GM19452 (cell line): ENCODE measurements around the gene SCNN1B.
"Not testable (repeated sequence)": the region's sequence is repeated elsewhere in the genome, so short reads cannot be mapped to it uniquely, and the experiment has no call there.

ENCODE experiments used
- ATAC-seq: cut with Tn5 transposase; IDR thresholded peaks from one replicate; pipeline ENCODE4 v1.9.1; 2021; ENCODE audit not compliant: unreplicated experiment

The SCNN1B gene, protein sequence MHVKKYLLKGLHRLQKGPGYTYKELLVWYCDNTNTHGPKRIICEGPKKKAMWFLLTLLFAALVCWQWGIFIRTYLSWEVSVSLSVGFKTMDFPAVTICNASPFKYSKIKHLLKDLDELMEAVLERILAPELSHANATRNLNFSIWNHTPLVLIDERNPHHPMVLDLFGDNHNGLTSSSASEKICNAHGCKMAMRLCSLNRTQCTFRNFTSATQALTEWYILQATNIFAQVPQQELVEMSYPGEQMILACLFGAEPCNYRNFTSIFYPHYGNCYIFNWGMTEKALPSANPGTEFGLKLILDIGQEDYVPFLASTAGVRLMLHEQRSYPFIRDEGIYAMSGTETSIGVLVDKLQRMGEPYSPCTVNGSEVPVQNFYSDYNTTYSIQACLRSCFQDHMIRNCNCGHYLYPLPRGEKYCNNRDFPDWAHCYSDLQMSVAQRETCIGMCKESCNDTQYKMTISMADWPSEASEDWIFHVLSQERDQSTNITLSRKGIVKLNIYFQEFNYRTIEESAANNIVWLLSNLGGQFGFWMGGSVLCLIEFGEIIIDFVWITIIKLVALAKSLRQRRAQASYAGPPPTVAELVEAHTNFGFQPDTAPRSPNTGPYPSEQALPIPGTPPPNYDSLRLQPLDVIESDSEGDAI

DNA sequence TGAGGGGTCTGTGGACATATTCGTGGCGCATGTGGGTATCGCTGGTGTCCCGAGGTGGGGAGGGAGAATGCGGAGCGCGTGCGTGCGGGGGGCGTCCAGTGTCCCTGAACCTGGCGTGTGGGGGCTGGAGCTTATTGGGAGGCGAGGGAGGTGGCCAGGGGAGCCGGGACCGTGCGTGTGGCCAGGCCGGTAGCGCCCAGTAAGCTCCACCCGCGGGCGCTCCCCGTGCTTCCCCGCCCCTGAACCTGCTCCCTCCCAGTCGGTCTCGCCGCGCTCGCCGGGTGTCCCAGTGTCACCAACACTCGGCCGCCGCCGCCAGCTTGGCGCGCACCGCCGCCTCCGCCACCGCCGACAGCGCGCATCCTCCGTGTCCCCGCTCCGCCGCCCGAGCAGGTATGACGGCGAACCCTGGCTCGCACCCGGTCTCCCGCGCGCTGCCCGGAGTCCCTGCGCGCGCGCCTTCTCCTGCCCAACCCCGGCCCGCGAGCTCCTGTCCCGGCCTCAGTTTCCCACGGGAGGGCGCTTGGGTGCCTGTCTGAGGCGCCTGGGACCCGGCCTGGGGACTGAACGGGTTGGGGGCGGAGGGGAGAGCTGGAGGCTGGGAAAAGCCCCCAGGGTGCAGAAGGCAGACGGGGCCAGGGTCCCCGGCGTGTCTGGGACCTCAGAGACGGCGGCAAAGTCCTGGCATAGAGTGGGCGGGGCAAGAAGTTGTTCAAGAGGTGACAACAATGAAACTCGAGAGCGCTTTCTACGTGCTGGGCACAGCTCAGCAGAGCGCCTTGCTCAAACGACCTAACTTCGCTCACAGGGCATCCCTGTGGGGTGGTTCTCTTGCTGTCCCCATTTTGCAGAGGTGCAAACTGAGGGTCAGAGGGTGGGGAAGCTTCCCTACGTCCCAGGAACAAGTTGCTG is at the start of gene SCNN1B:
TSS of gene SCNN1B (plus strand) at position 258 of the 912 bp plus-strand sequence. CDS start 46,298 bp downstream, outside the sequence.
- no peak for ATAC-seq

- no peak for ATAC-seq
Observed at GRCh38 chr16:23252310-23252709, 49.8 kb upstream of the SCNN1B start.

DNA sequence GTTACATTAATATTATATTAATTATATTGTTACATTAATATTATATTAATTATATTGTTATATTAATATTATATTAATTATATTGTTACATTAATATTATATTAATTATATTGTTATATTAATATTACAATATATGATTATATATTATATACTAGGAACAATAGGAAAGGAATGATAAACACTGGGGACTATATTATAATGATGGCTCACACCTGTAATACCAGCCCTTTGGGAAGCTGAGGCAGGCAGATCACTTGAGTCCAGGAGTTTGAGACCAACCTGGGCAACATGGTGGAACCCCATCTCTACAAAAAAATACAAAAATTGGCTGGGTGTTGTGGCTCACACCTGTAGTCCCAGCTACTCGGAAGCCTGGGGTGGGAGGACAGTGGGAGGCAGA is 48.5 kb upstream of the SCNN1B start:
- not testable (repeated sequence) for ATAC-seq

GRCh38 chr16:23254338-23254737 is 47.8 kb upstream of the SCNN1B start:
- no peak for ATAC-seq

GRCh38 chr16:23255000-23255399 is 47.1 kb upstream of the SCNN1B start:
- ATAC-seq, result no peak

- ATAC-seq, result no peak
Observed at GRCh38 chr16:23256440-23256839, 45.7 kb upstream of the SCNN1B start.

GRCh38 chr16:23257682-23258081 is 44.4 kb upstream of the SCNN1B start:
- ATAC-seq, result no peak

GRCh38 chr16:23258919-23259237 is 43.2 kb upstream of the SCNN1B start:
- ATAC-seq, result no peak

GRCh38 chr16:23267647-23268046 is 34.5 kb upstream of the SCNN1B start:
- ATAC-seq, result no peak

GRCh38 chr16:23268561-23268960 is 33.5 kb upstream of the SCNN1B start:
- no peak for ATAC-seq

- no peak for ATAC-seq
Observed at GRCh38 chr16:23269248-23269953, 32.7 kb upstream of the SCNN1B start.

DNA sequence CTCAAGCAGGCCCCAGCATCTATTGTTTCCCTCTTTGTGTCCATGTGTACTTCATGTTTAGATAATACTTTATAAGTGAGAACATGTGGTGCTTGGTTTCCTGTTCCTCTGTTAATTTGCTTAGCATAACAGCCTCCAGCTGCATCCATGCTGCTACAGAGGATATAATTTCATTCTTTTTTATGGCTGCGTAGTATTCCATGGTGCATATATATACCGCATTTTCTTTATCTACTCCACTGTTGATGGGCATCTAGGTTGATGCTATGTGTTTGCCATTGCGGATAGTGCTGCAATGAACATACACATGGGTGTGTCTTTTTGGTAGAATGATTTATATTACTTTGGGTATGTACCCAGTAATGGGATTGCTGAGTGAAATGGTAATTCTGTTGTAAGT is 31.4 kb upstream of the SCNN1B start:
- ATAC-seq, result no peak

DNA sequence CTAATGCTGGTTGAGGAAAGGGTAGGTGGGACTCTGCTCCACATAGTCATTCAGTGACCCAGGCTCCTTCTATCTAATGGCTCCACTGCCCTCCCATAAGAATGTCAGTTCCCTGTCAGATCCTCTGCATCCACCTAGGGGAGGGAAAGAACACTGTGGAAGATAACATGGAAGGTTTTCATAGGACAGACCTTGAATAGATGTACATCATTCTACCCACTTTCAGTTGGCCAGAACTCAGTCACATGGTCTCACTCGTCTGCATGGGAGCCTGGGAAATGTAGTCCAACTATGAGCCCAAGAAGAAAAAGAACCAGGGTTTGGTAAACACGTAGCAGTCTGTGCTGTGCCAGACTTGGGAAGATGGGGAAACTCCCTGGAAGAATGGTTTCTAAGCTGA is 27.1 kb upstream of the SCNN1B start:
- no peak for ATAC-seq

DNA sequence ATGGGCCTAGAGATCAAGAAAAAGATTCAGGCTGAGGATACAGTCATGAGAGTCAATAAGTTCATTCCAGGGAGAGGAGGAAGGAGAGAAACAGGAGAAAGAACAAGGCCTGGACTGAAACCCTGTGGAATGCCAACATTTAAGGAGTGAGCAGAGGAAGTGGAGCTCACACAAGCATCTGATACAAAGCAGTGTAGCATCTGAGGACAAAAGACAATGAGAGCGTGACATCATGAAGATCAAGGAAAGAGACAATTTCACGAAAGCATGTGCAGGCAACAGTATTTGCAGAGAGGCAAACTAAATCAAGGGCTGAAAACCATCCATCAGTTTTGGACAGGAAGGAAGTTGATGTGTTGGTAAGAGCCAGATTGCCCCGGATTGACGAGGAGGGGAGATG is 25.3 kb upstream of the SCNN1B start:
- no peak for ATAC-seq

DNA sequence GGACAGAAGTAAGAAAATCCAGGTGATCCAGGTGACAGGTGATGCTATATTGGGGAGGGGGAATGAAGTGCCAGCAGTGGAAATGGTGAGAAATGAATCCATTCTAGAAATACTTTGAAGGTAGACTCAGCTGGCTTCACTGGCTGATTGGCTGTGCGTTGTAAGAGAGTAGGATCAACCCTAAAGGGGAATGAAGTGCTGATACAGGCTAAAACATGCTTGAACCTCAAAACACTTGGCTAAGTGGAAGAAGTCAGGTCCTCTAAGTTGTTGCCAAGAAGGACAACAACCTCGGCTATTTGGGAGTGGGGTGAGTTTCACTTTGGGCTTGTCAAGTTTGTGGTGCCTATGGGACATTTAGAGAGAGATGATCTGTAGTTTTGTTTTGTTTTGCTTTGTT is 24.1 kb upstream of the SCNN1B start:
- no peak for ATAC-seq

DNA sequence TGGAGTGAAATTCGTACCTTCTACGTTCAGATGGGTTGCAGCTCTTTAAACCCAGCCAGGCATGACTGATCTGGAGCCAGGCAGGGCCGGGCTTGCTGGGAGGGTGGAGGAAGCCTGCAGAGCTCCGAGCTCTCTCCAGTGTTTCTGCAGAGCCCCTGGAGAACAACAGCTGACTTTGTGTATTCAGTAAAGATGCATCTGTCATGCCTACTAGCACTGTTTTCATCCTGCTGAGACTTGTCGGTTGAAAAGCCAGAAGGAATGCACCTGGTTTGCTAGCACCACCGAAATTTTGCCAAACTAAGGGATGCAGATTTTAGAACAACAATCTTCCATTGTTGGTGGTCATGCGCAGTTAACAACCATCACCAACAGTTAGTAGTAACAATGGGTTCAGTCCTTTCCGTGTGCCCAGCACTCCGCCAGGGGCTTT is 22.4 kb upstream of the SCNN1B start:
- no peak for ATAC-seq

GRCh38 chr16:23280483-23280967 is 21.6 kb upstream of the SCNN1B start:
- ATAC-seq, result no peak

GRCh38 chr16:23282568-23282967 is 19.5 kb upstream of the SCNN1B start:
- ATAC-seq, result no peak

DNA sequence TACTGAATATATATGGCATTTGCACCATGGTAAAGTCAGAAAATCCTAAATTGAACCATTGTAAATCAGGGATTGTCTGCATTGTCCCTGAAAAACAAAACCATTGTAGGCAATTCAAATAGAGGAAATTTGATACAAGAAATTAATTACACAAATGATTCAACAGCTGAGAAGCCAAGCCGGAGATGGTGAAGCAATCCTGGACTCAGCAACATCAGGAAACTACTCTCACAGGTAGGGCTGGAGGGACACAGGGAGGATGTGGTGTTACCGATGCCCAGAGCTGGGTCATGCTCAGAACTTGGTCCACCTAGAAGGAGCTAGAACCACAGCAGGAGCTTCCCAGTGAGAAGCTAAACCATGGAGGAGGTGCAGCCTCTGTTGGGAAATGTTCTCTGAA is 18.5 kb upstream of the SCNN1B start:
- ATAC-seq, result no peak

GRCh38 chr16:23284584-23284983 is 17.5 kb upstream of the SCNN1B start:
- ATAC-seq, result no peak

- ATAC-seq, result no peak
Observed at GRCh38 chr16:23286131-23286532, 16.0 kb upstream of the SCNN1B start.
